Measurements from ENCODE around the gene NOBOX. TPM values are rescaled to one million over a fixed set of nuclear protein-coding genes. Genes with fewer than 3 reads are reported as not detected.

Gene NOBOX
- total RNA-seq, 4 donors from 2014 or later, result not detected

DNA sequence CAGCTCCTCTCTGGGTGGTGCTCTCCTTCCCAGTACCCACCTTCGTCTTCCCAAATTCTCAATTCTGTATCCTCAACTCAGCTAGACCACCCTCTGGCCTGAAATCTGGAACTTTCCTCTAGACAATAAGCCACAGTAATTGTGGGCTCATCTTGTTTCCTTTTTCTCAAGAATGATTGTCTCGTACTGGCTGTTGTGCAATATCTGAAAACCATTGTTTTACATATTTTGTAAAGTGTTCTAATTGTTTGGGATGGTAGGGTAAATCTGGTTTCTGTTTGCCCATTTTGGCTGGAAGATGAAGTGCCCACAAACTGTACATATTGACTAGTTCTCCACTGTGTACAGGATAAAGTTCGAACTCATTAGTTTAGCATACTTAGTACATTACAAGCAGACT lies 11.3 kb upstream of the NOBOX start:
- TF ChIP-seq CTCF (IDR thresholded peaks at IDR 0.05), result no peak
- TF ChIP-seq EP300 (IDR thresholded peaks at IDR 0.05), result no peak
- TF ChIP-seq POLR2A (IDR thresholded peaks at IDR 0.05), result no peak
- no peaks in the 10 kb centered on the region for H3K4me1 ChIP-seq
- H3K27me3 ChIP-seq, result no peaks in the 10 kb centered on the region
- no peak overlapping the region for H3K27ac ChIP-seq
- WGBS, 2 donors, result 73% methylated on average over 3 of the region's 3 CpGs
- DNase-seq (ENCODE audit: low spot score in 2 of 2), result no peak
- H3K4me3 ChIP-seq, result no peak overlapping the region
- peaks cover 0 to 8% (median 0%) of the 10 kb centered on the region in 4 donors for H3K9me3 ChIP-seq
- H3K36me3 ChIP-seq, result no peaks in the 10 kb centered on the region

- H3K4me1 ChIP-seq, result peaks cover 0 to 6% (median 0%) of the 10 kb centered on the region in 4 donors
- H3K27ac ChIP-seq, result no peak overlapping the region
- DNase-seq (ENCODE audit: low spot score in 2 of 2), result no peak
- H3K27me3 ChIP-seq, result no peaks in the 10 kb centered on the region
- H3K36me3 ChIP-seq, result no peaks in the 10 kb centered on the region
- WGBS, 2 donors, result 35 to 39% methylated on average over 4 of the region's 4 CpGs
- TF ChIP-seq POLR2A (IDR thresholded peaks at IDR 0.05) (no peak), EP300 (IDR thresholded peaks at IDR 0.05) (no peak), CTCF (IDR thresholded peaks at IDR 0.05) (no peak)
- H3K9me3 ChIP-seq, result no peaks in the 10 kb centered on the region
- H3K4me3 ChIP-seq, result no peak overlapping the region
These were observed 6.9 kb upstream of the NOBOX start for GRCh38 chr7:144410441-144410840.

DNA sequence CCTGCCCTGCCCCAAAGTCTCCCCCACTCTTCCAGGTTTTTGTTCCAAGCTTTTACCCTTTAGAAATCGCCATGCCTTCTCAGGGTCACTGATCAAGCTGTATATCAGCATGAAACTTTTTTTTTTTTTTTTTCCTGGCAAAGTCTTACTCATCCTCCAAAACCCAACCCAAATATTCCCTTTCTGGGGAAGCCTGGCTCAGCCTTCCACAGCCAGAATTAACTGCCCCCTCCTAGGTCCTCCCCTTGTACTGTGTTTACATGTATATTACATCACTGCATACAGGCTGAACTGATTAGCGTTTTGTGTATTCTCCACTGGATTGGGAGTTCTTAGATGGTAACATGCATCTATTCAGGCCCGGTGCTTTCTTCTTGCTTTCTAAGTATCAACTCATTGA lies 4.6 kb upstream of the NOBOX start:
- DNase-seq (ENCODE audit: low spot score in 2 of 2), result no peak
- Histone ChIP-seq H3K4me1 (peaks cover 0 to 6% (median 0%) of the 10 kb centered on the region in 4 donors), H3K27ac (no peak overlapping the region), H3K9me3 (no peaks in the 10 kb centered on the region), H3K27me3 (no peaks in the 10 kb centered on the region), H3K36me3 (no peaks in the 10 kb centered on the region), H3K4me3 (no peak overlapping the region)
- 70 to 71% methylated on average over 3 of the region's 3 CpGs for WGBS, 2 donors
- no peak for TF ChIP-seq POLR2A (IDR thresholded peaks at IDR 0.05)

DNA sequence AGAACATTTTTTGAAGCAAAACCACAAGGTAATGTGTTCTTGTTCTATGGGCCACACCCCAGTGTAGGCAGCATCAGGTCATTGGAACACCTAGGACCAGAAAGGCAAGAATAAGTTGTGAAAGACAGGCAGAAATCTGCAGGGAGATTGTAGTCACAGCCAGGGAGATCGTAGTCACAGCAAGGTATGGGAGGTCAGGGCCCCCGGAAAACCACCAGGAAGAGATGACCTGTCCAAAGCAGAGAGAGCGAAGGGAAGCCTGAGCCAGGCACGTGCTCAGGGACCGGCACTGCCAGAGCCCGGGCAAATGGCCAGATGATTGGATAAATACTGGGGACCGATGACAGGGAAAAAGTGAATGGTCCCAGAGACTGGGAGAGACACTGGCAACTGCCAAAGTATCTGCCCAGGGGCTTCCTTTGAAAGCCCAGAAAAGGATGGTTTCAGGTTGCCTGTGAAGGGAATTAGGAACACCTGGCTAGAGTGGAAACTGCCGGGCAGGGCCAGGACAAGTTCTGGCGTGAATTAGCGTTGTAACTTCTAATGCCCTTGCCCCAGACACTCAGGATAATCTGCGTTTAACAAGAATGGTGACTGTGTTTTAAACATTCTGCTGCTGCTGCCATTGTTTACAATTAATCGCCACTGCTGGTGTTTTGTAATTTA lies 3.9 kb upstream of the NOBOX start:
- TF ChIP-seq EP300 (IDR thresholded peaks at IDR 0.05) (no peak), POLR2A (IDR thresholded peaks at IDR 0.05) (no peak), CTCF (IDR thresholded peaks at IDR 0.05) (no peak)
- Histone ChIP-seq H3K4me3 (no peak overlapping the region), H3K4me1 (peaks cover 0 to 6% (median 0%) of the 10 kb centered on the region in 4 donors), H3K36me3 (no peaks in the 10 kb centered on the region), H3K9me3 (no peaks in the 10 kb centered on the region), H3K27me3 (no peaks in the 10 kb centered on the region), H3K27ac (no peak overlapping the region)
- WGBS, 2 donors, result 56 to 57% methylated on average over 12 of the region's 12 CpGs
- no peak for DNase-seq (ENCODE audit: low spot score in 2 of 2)

DNA sequence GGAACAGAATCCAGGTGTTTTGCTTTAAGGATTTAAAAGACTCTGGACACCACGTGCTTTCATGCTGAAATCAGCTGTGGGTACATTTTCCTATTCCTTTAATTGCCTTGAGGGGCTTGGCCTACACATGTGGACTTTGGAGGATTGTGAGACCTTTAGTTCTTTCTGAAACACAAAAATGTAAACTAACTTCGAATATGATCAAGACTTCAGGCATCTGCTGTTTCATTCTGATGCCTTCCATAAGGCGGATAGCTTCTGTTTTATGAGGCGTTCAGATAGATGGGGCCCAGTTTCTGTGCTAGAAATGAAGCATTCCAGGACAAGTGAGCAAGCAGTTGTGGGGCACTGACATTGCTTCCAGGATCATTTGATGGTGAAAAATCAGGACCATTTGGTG lies 1.5 kb upstream of the NOBOX start:
- TF ChIP-seq POLR2A (IDR thresholded peaks at IDR 0.05) (no peak), CTCF (IDR thresholded peaks at IDR 0.05) (no peak), EP300 (IDR thresholded peaks at IDR 0.05) (no peak)

More for the DNA sequence above, 1.5 kb upstream of the NOBOX start:
- DNase-seq (ENCODE audit: low spot score in 2 of 2), result no peak
- WGBS, 2 donors, result 67 to 72% methylated on average over 4 of the region's 4 CpGs
- peaks cover 0 to 6% (median 0%) of the 10 kb centered on the region in 4 donors for H3K4me1 ChIP-seq
- no peak overlapping the region for H3K27ac ChIP-seq
- no peak overlapping the region for H3K4me3 ChIP-seq
- no peaks in the 10 kb centered on the region for H3K9me3 ChIP-seq
- H3K36me3 ChIP-seq, result no peaks in the 10 kb centered on the region
- H3K27me3 ChIP-seq, result no peaks in the 10 kb centered on the region

Data from tibial nerve (tissue), 4 donors.